ENCODE results near the gene TMPRSS5.

Gene TMPRSS5

GRCh38 chr11:113705871-113706655 lies at the start of gene TMPRSS5:
TMPRSS5 (minus strand) TSS chr11:113706308; CDS start chr11:113706224, 84 bp downstream.
- Histone ChIP-seq H3K9me3 (ENCODE audit: control insufficient read depth, insufficient read depth, low read length) (peaks cover 5% of the 10 kb centered on the region; the same call in 1 of the 2 replicates), H3K9ac (ENCODE audit: low read depth, low read length) (no peak within 1 kb of the TSS)

GRCh38 chr11:113752932-113753331 lies 46.8 kb upstream of the TMPRSS5 start:
- Histone ChIP-seq H3K9me3 (ENCODE audit: control insufficient read depth, insufficient read depth, low read length) (no peaks in the 10 kb centered on the region; the same call in 1 of the 2 replicates), H3K4me1 (ENCODE audit: insufficient read depth, low read length) (no peaks in the 10 kb centered on the region), H3K9ac (ENCODE audit: low read depth, low read length) (no peak overlapping the region), H3K36me3 (ENCODE audit: insufficient read depth, low read length) (0 out of 2 replicates have a peak, but pooled peaks cover 3% of the 10 kb centered on the region)

More at GRCh38 chr11:113705871-113706655, at the start of gene TMPRSS5:
- H3K36me3 ChIP-seq (ENCODE audit: insufficient read depth, low read length): no peaks in the 10 kb centered on the region; the same call in 1 of the 2 replicates
- no peaks in the 10 kb centered on the region for H3K4me1 ChIP-seq (ENCODE audit: insufficient read depth, low read length)

GRCh38 chr11:113736323-113736722 lies 30.2 kb upstream of the TMPRSS5 start:
- no peak overlapping the region for H3K9ac ChIP-seq (ENCODE audit: low read depth, low read length)
- peaks cover 4% of the 10 kb centered on the region; the same call in 1 of the 2 replicates for H3K36me3 ChIP-seq (ENCODE audit: insufficient read depth, low read length)
- H3K4me1 ChIP-seq (ENCODE audit: insufficient read depth, low read length): no peaks in the 10 kb centered on the region
- no peaks in the 10 kb centered on the region for H3K9me3 ChIP-seq (ENCODE audit: control insufficient read depth, insufficient read depth, low read length)

GRCh38 chr11:113732092-113732491 lies 26.0 kb upstream of the TMPRSS5 start:
- no peaks in the 10 kb centered on the region for H3K9me3 ChIP-seq (ENCODE audit: control insufficient read depth, insufficient read depth, low read length)
- H3K4me1 ChIP-seq (ENCODE audit: insufficient read depth, low read length): 0 out of 2 replicates have a peak, but pooled peaks cover 2% of the 10 kb centered on the region
- no peak overlapping the region for H3K9ac ChIP-seq (ENCODE audit: low read depth, low read length)
- no peaks in the 10 kb centered on the region for H3K36me3 ChIP-seq (ENCODE audit: insufficient read depth, low read length)

- no peaks in the 10 kb centered on the region for H3K9me3 ChIP-seq (ENCODE audit: control insufficient read depth, insufficient read depth, low read length)
- no peak overlapping the region for H3K9ac ChIP-seq (ENCODE audit: low read depth, low read length)
- H3K36me3 ChIP-seq (ENCODE audit: insufficient read depth, low read length): no peaks in the 10 kb centered on the region
- H3K4me1 ChIP-seq (ENCODE audit: insufficient read depth, low read length): 0 out of 2 replicates have a peak, but pooled peaks cover 2% of the 10 kb centered on the region
Measured at GRCh38 chr11:113730887-113731726, 25.0 kb upstream of the TMPRSS5 start.

- Histone ChIP-seq H3K4me1 (ENCODE audit: insufficient read depth, low read length) (0 out of 2 replicates have a peak, but pooled peaks cover 2% of the 10 kb centered on the region), H3K9me3 (ENCODE audit: control insufficient read depth, insufficient read depth, low read length) (no peaks in the 10 kb centered on the region), H3K36me3 (ENCODE audit: insufficient read depth, low read length) (no peaks in the 10 kb centered on the region), H3K9ac (ENCODE audit: low read depth, low read length) (no peak overlapping the region)
Measured at GRCh38 chr11:113729456-113729855, 23.3 kb upstream of the TMPRSS5 start.

- H3K9ac ChIP-seq (ENCODE audit: low read depth, low read length): no peak overlapping the region
- H3K9me3 ChIP-seq (ENCODE audit: control insufficient read depth, insufficient read depth, low read length): no peaks in the 10 kb centered on the region
- no peaks in the 10 kb centered on the region for H3K36me3 ChIP-seq (ENCODE audit: insufficient read depth, low read length)
- 0 out of 2 replicates have a peak, but pooled peaks cover 2% of the 10 kb centered on the region for H3K4me1 ChIP-seq (ENCODE audit: insufficient read depth, low read length)
Measured at GRCh38 chr11:113728814-113729213, 22.7 kb upstream of the TMPRSS5 start.

GRCh38 chr11:113725913-113726312 lies 19.8 kb upstream of the TMPRSS5 start:
- H3K9me3 ChIP-seq (ENCODE audit: control insufficient read depth, insufficient read depth, low read length): no peaks in the 10 kb centered on the region
- no peak overlapping the region for H3K9ac ChIP-seq (ENCODE audit: low read depth, low read length)
- H3K4me1 ChIP-seq (ENCODE audit: insufficient read depth, low read length): 0 out of 2 replicates have a peak, but pooled peaks cover 2% of the 10 kb centered on the region
- H3K36me3 ChIP-seq (ENCODE audit: insufficient read depth, low read length): no peaks in the 10 kb centered on the region

- Histone ChIP-seq H3K9ac (ENCODE audit: low read depth, low read length) (no peak overlapping the region), H3K9me3 (ENCODE audit: control insufficient read depth, insufficient read depth, low read length) (no peaks in the 10 kb centered on the region), H3K36me3 (ENCODE audit: insufficient read depth, low read length) (no peaks in the 10 kb centered on the region), H3K4me1 (ENCODE audit: insufficient read depth, low read length) (no peaks in the 10 kb centered on the region)
Measured at GRCh38 chr11:113725407-113725806, 19.3 kb upstream of the TMPRSS5 start.

GRCh38 chr11:113724778-113725177 lies 18.7 kb upstream of the TMPRSS5 start:
- Histone ChIP-seq H3K36me3 (ENCODE audit: insufficient read depth, low read length) (no peaks in the 10 kb centered on the region), H3K4me1 (ENCODE audit: insufficient read depth, low read length) (no peaks in the 10 kb centered on the region), H3K9me3 (ENCODE audit: control insufficient read depth, insufficient read depth, low read length) (no peaks in the 10 kb centered on the region), H3K9ac (ENCODE audit: low read depth, low read length) (no peak overlapping the region)

GRCh38 chr11:113723787-113724186 lies 17.7 kb upstream of the TMPRSS5 start:
- Histone ChIP-seq H3K9ac (ENCODE audit: low read depth, low read length) (no peak overlapping the region), H3K9me3 (ENCODE audit: control insufficient read depth, insufficient read depth, low read length) (no peaks in the 10 kb centered on the region; the same call in 1 of the 2 replicates), H3K4me1 (ENCODE audit: insufficient read depth, low read length) (no peaks in the 10 kb centered on the region), H3K36me3 (ENCODE audit: insufficient read depth, low read length) (no peaks in the 10 kb centered on the region)

- Histone ChIP-seq H3K9me3 (ENCODE audit: control insufficient read depth, insufficient read depth, low read length) (no peaks in the 10 kb centered on the region; the same call in 1 of the 2 replicates), H3K4me1 (ENCODE audit: insufficient read depth, low read length) (no peaks in the 10 kb centered on the region)
Measured at GRCh38 chr11:113722934-113723333, 16.8 kb upstream of the TMPRSS5 start.

GRCh38 chr11:113722221-113722620 lies 16.1 kb upstream of the TMPRSS5 start:
- Histone ChIP-seq H3K36me3 (ENCODE audit: insufficient read depth, low read length) (no peaks in the 10 kb centered on the region), H3K4me1 (ENCODE audit: insufficient read depth, low read length) (no peaks in the 10 kb centered on the region), H3K9me3 (ENCODE audit: control insufficient read depth, insufficient read depth, low read length) (no peaks in the 10 kb centered on the region; the same call in 1 of the 2 replicates), H3K9ac (ENCODE audit: low read depth, low read length) (no peak overlapping the region)

More at GRCh38 chr11:113722934-113723333, 16.8 kb upstream of the TMPRSS5 start:
- no peak overlapping the region for H3K9ac ChIP-seq (ENCODE audit: low read depth, low read length)
- no peaks in the 10 kb centered on the region for H3K36me3 ChIP-seq (ENCODE audit: insufficient read depth, low read length)

GRCh38 chr11:113721462-113722066 lies 15.5 kb upstream of the TMPRSS5 start:
- H3K9me3 ChIP-seq (ENCODE audit: control insufficient read depth, insufficient read depth, low read length): no peaks in the 10 kb centered on the region; the same call in 1 of the 2 replicates
- no peaks in the 10 kb centered on the region for H3K36me3 ChIP-seq (ENCODE audit: insufficient read depth, low read length)
- no peak overlapping the region for H3K9ac ChIP-seq (ENCODE audit: low read depth, low read length)
- no peaks in the 10 kb centered on the region for H3K4me1 ChIP-seq (ENCODE audit: insufficient read depth, low read length)

Data from ES-I3 (cell line).